HG02885 (cell line): ENCODE data around the gene AGT.
"Not testable (repeated sequence)": the region's sequence is repeated elsewhere in the genome, so short reads cannot be mapped to it uniquely, and the experiment has no call there.

Experiments
- ATAC-seq: cut with Tn5 transposase; IDR thresholded peaks from one replicate; pipeline ENCODE4 v1.9.1; 2021; ENCODE audit warnings: mild to moderate bottlenecking; ENCODE audit not compliant: unreplicated experiment, poor library complexity

Gene AGT

DNA sequence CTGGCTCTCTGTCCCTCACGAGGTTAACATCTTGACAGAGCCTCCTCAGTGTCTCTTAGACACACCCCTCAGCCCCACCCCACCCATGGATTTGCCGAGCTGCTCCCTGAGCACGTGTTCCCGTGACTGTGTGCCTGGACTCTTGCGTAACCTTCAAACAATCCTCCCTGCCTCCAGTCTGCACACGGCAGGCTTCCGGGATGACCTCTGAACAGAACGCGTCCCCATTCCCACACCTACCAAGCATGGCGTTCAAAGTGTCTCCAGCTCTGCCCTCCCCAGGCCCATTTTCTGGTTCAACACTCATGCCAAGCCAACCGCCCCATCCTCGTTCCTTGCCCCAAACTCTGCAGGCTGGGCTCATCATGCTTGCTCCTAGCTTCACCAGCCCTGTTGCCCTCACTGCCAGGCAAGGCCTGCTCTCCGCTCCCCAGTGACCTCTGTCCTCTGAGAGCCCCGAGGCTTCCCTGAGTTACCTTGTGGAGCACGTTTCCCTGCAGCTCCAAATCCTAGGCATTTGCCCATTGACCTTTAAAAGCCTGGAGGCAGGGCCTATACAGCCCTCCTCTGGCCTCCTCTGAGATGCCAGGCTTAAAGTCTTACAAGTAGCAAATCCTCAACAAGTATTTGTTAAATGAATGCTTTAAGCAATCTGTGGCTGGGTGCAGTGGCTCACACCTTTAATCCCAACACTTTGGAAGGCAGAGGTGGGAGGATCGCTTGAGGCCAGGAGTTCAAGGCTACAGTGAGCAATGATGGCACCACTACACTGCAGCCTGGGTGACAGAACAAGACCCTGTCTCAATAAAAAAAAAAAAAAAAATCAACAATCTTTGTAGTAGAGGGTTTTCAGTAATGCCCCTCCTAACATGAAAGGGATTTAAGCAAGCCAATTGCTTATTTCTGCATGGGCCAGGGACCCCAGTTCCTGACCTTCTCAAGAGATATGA, 5.0 kb downstream of the AGT start:
- ATAC-seq: no peak

DNA sequence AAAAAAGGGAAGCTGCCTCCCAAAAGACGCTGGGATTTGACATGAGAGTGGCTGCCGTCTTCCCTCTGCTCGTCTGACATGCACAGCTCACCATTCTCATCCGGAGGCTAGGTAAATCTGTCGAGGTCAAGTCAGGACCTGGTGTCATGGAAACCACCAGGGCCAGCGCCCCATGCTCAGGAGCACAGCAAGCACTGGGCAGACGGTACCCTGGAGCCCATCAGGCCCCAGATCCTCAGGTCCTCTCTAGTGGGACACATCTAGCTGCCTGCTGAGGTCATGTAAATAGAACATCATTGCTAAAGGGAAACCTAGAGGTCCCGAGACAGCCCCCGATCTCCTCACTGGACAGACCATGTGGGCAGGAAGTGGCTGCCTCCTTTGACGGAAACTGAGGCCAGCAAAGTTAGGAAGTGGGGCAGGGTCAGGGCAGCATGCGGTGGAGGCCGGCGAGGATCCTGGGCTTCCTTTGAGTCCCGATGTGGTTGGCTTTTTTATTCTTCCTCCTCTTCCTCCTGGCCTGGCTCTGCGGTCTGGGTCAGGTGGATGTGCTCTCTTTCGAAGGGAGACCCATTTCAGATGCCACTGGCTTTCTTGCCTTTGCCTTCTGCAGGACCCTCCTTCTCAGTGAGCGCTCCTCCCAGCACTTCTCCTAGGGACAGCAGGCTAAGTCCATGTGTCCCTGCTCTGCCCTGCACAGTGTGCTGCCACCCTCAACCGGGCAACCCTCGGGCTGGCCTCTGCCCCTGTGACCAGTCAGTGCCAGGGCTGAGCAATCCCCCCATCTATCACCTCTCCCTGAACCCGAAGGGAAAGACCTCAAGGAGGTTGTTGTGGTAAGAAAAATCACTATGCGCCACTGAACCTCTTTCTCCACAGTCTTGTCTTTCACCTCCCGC, 5.9 kb downstream of the AGT start:
- ATAC-seq: no peak

DNA sequence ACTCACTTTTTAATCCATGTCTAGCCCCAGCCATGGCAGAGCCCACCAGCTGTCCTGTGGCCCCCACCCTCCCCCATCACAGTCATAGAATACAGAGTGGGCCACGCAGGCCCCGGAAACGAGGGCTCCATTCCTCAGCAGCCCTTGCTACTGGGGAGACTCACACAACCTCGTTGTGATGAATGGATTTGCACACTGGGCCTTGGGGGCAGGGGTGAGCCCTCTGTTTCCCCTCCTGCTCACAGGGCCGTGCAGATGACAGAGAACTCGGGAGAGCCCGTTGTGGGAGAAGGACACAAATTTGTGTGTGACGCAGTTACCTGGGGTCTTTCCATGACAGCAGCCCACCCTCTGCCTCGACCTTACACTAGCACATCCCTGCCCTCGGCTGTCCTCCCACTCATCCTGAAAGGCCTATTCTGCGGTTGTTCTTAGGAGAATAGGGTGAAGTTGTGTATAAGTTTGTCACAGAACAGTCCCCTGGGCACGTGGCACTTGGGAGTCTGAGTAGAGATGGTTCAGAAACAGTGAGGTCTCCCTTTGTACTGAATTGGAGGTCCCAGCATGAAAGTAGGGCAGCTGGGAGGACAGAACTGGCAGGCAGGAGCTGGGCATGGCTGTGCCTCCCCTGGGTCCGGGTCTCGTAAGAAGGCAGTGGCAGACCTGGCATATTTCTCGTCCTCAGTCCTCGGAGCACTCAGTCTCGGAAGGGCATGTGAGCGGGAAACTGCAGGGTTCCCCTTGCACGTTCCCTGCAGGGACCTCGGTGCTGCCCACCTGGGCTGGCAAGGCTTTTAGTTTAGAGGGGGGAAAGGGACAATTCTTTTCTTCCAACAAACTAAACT, 6.8 kb downstream of the AGT start:
- ATAC-seq: no peak

DNA sequence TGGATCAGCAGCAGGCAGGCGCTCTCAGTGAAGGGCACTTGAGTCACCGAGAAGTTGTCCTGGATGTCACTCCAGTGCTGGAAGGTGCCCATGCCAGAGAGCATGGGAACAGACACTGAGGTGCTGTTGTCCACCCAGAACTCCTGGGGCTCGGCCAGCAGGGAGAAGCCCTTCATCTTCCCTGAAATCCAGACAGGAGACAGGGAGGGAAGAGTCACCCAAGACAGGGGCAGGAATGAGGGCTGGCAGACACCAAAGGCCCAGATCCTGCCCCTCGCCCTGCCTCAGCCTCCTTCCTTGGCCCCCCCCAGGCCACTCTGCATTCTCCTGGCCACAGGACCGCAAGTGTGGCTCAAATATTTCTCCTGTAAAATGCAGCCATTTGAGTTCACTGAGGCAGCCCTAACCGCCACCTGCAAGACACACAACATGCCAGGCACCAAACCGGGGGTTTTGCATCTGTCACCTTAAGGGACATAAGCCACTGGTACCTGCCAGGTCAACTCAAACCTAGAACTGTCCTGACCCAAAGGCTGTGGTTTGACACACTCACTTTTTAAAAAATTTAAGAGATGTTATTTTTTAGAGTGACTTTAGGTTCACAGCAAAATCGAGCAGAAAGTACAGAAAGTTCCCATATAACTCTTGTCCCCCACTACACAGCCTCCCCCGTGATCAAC, 7.8 kb downstream of the AGT start:
- no peak for ATAC-seq

DNA sequence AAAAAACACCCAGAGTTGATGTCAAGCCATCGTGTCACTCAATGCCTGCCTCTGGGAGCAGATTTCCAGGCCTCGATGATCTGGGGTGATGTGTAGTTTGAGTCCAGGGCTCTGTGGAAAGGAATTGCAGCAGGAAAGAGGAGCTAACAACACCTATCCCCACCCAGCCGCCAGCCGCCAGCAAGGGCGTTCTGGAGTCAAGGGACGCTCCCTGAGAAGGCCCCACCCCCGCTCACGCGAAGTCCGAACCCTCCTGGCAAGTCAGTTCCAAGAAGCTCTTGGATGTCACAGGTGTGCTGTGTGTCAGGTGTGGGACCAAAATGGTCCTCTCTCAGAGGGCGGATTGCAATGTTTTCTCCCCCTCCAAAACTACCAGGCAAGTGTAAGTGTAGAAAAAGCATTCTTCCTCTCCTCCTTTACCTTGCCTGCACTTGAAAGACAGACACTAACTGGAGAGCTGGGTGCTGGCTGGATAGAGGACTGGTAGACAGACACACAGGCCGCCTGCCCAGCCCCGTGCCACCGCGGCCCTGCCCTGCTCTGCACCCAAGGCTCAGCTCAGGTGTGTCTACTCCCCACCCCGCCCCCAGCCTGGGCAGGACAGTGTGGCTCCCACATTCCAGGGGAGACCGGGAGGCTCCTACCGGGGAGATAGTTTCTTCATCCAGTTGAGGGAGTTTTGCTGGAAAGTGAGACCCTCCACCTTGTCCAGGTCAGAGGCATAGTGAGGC, 8.5 kb downstream of the AGT start:
- ATAC-seq: no peak

DNA sequence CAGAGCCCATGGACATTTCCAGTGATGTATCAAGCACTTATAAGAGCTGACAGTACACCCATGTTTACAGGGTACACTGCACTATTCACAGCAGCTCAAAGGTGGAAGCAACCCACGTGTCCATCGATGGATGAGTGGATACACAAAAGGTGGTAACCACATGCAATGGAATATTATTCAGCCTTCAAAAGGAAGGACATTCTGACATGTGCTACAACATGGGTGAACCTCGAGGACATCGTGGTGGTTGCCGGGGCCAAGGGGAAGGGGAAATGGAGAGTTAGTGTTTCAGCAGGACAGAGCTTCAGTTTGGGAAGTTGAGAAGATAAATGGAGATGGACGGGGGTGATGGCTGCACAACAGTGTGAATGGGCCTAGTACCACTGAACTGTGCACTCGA, 9.1 kb downstream of the AGT start:
- ATAC-seq: no peak

DNA sequence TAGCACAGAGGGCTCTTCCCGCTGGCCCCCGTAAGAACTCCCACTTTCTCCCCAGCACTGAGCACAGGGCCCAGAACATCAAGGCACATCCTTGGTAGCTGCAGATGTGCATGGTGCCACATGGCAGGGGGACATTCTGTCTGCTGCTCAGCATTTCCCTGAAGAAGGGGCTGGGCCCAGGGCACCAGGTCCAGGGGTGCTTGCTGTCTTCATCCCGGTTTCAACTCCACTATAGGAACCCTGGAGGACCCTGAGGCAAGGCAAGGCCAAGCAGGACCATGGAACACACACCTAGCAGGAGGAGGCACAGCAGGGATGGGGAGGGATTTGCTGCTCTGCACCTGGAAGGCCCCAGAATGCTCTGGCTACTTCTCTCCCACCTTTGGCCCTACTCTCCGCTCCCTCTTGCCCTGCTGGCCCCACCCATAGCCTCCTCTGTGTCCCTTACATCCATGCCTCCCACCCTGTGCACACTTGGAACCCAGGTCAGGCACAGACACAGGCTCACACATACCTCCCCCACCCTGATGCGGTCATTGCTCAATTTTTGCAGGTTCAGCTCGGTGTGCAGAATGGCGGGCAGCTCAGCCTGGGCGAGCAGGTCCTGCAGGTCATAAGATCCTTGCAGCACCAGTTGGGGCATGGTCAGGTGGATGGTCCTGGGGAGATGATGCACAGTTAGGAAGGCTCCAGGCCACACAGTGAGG, 10.1 kb downstream of the AGT start:
- ATAC-seq: no peak

DNA sequence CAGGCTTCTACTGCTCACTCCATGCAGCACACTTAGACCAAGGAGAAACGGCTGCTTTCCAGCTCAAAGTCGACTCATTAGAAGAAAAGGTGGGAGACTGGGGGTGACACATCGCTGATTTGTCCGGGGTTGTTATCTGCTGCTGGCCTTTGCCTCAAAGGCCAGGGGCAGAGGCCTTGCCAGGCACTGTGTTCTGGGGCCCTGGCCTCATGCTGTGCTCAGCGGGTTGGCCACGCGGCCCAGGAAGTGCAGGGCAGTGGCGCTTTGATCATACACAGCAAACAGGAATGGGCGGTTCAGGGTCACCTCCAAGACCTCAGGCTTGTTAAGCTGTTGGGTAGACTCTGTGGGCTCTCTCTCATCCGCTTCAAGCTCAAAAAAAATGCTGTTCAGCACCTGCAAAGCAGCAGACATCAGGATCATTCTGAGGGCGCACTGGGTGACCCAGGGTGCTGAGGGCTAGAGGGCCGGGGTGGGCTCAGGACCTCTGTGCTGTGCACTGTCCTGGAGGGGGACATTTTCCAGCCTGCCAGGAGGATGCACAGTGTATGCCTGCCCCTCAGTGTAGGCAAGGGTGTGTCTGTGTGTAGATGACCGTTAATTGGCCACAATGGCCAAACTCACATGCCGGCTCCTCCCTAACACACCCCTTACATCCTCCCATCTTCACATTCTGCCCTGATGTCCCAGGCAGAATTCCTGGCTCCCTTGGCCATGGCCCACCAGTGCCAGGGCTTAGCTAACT, 10.8 kb downstream of the AGT start:
- ATAC-seq: no peak

DNA sequence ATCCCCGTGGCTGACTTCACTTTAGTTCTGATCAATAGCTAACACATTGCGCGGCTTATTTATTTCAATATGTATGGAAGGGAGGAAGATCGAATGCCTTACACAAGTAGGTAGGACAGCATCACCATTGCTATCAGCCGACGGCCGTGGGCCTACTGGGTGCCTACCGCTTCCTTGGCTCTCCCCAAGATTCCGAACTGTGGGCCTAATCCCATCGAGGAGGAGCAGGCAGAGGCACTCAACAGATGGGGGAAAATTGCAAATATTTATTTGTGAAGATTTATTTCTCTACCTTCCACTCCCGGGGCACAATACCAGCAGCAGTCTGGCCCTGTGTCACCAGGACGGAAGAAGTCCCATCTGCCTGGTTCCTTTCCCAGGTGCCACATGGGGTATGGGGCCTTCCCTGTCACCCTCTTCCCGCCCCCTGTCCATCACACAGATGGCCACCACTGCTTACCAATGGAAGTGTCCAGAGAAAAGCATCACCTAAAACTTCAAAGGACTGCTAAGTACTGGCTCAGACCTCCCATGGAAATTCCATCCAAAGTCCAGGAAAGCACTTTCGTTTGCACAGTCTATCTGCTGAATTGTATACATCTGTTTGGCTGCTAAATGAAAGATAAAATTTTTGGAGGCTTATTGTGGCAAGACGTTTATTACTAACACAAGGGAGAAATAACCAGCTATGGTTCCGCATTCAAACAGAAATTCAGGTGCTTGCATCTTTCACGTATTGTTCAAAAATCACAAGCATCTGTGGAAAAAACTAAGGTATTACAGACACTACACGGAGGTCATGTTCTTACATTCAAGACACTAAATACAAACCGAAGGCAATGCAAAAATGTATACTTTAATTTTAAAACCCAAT, 11.8 kb downstream of the AGT start:
- ATAC-seq: no peak

DNA sequence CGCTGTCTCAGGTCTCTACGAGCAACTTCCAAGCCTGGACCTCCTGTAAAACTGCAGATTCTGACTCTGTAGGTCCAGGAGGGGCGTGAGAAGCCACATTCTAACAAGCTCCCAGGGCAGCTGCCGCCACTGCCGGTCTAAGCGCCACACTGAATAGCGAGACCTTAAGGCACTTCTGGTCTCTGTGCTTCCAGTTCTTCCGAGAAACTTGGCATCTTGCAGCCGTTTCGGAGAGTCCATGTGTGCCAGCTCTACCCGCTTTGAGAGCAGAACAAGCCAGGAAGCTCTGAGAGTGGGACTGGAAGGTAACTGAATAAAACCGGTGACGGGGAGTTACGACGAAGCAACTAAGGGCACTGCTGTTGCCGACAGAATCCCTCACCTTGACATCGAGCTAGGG, 12.5 kb downstream of the AGT start:
- ATAC-seq: no peak

DNA sequence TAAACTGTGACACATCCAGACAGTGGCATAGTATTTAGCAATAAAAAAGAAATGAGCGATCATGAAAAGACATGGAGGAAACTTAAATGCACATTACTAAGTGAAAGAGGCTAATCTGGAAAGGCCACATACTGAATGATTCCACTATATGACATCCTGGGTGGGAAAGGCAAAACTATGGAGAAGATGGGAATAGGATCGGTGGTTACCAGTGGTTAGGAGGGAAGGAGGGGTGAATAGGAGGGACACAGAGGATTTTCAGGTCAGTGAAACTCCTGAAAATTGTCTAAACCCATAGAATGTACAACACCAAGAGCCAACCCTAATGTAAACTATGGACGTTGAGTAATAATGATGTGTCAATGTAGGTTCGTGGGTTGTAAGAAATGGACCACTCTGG, 13.8 kb downstream of the AGT start:
- no peak for ATAC-seq

DNA sequence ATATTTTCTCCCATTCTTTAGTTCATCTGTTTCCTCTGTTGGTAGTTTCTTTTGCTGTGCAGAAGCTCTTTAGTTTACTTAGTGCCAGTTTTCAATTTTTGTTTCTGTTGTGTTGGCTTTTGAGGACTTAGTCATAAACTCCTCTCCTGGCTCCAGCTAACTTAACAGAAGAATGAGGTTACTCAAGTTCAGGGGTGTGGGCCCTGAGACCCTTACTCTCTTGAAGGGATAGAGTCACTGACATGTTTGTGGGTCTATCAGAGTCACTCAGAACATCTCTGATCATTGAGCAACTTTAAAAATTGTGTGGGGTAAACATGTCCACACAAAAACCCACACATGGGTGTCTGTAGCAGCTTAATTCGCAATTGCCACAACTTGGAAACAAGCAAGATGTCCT, 14.2 kb downstream of the AGT start:
- no peak for ATAC-seq

DNA sequence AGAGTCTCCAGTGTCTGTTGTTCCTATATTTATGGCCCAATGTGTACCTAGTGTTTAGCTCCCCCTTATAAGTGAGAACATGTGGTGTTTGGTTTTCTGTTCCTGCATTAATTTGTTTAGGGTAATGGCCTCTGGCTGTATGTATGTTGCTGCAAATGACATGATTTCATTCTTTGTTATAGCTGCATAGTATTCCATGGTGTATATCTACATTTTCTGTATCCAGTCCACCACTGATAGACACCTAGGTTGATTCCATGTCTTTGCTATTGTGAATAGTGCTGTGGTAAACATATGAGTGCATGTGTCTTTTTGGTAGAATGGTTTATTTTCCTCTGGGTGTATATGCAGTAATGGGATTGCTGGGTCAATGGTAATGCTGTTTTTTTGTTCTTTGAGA, 15.0 kb downstream of the AGT start:
- ATAC-seq: not testable (repeated sequence)

DNA sequence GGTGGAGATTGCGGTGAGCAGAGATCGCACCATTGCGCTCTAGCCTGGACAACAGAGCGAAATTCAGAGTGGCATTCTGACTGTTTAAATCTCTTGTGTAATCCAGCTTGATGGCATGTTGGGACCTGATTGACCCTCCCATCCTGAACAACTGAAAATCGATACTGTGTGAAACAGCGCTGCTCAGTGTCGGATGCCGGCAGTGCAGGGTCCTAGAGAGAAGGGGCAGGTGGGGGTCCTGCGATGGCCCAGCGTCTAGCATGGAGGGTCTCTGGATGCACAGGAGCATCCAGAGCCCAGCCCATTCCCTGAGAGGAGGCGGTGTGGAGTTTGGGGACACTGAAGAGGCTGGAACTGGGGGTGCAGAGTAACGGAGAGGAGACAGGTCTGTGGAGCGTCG, 15.8 kb downstream of the AGT start:
- ATAC-seq: no peak

DNA sequence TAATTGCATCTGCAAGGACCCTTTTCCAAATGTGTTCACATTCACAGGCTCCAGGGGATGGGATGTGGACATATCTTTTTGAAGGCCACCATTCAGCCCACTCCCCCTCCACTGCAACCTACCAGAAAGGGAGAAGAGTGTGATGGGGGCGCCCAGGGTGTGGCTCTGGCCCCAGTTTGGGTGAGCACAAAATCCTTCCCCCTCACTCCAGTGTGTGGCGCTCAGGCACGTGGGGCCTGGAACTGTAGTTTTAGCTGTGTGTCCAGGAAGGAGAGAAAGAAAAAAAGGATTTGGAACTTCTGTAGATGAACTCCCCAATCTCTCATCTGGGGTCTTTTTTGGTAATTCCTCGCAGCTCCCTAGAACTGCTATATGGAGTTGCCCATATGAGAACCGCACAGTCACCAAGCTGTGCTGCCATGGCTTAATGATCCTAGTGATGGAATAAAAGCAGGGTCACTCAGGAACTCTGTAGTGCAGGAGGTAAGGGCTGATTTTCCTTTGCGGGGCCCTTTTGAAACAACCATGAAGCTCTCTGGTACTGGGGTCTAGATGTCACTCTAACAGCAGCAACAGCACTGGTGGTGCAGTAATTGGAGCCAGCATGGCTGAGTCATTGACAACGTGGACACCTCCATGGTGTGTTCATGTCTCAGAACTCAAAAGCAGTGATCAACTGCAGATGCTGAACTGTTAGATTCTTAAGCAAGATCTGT, 17.0 kb downstream of the AGT start:
- ATAC-seq: no peak

DNA sequence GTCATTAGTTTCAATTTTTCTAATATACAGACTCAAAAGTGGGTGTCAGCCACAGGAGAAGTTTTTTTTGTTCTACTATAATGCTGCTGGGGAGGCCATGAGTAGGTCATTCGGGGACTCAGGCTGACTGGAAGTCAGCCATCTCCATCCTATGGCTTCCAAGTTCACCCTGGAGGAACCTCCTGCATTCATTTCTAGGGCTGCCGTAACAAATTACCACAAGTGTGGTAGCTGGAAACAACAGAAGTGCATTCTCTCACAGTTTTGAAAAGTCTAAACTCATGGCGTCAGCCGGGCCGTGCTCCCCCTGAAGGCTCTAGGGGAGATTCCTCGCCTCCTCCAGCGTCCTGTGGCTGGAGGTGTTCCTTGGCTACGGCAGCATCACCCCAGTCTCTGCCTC, 17.7 kb downstream of the AGT start:
- ATAC-seq: no peak
